ENCODE results near the gene LILRB1. TPM values are rescaled to one million over a fixed set of nuclear protein-coding genes. Genes with fewer than 3 reads are reported as not detected.
A peak's percentile ranks its signal among the peaks of the same experiment; 100 is the strongest.

Gene LILRB1
- total and polyA plus RNA-seq, 8 donors: 1.2 to 47.3 (median 1.6) TPM

- Histone ChIP-seq H3K27me3 (peaks cover 0 to 24% of the 10 kb centered on the region in 2 donors), H3K27ac (peak overlapping the region in 1 of 2 donors; percentile 76), H3K4me3 (no peak overlapping the region), H3K36me3 (no peaks in the 10 kb centered on the region), H3K9me3 (peaks cover 0 to 6% of the 10 kb centered on the region in 2 donors), H3K4me1 (peaks cover 0 to 19% of the 10 kb centered on the region in 2 donors)
- intact Hi-C loops (cut with DNase I): no loop called here
- ATAC-seq: no peak
- DNase-seq: no peak
- TF ChIP-seq CTCF (IDR thresholded peaks at IDR 0.05): no peak
These were observed 21.5 kb upstream of the LILRB1 start for GRCh38 chr19:54608792-54609191.

- peaks cover 0 to 19% of the 10 kb centered on the region in 2 donors for H3K4me1 ChIP-seq
- H3K27me3 ChIP-seq: peaks cover 0 to 24% of the 10 kb centered on the region in 2 donors
- H3K9me3 ChIP-seq: peaks cover 0 to 6% of the 10 kb centered on the region in 2 donors
- H3K4me3 ChIP-seq: no peak overlapping the region
- H3K36me3 ChIP-seq: no peaks in the 10 kb centered on the region
- intact Hi-C loops (cut with DNase I): no loop called here
- ATAC-seq (no peak), DNase-seq (no peak)
- TF ChIP-seq CTCF (IDR thresholded peaks at IDR 0.05): no peak
- H3K27ac ChIP-seq: peak overlapping the region in 1 of 2 donors; percentile 76
These were observed 20.9 kb upstream of the LILRB1 start for GRCh38 chr19:54609356-54609791.

- DNase-seq: no peak
- Histone ChIP-seq H3K4me3 (no peak overlapping the region), H3K27ac (no peak overlapping the region), H3K27me3 (peaks cover 0 to 9% of the 10 kb centered on the region in 2 donors), H3K9me3 (no peaks in the 10 kb centered on the region), H3K36me3 (no peaks in the 10 kb centered on the region), H3K4me1 (peaks cover 0 to 19% of the 10 kb centered on the region in 2 donors)
- no peak for TF ChIP-seq CTCF (IDR thresholded peaks at IDR 0.05)
- ATAC-seq: no peak
- intact Hi-C loops (cut with DNase I): no loop called here
These were observed 17.9 kb upstream of the LILRB1 start for GRCh38 chr19:54612428-54612827.

- ATAC-seq (no peak), DNase-seq (no peak)
- no peak overlapping the region for H3K27ac ChIP-seq
- H3K4me3 ChIP-seq: no peak overlapping the region
- H3K4me1 ChIP-seq: peaks cover 0 to 9% of the 10 kb centered on the region in 2 donors
- intact Hi-C loops (cut with DNase I): no loop called here
- H3K27me3 ChIP-seq: no peaks in the 10 kb centered on the region
- H3K36me3 ChIP-seq: no peaks in the 10 kb centered on the region
- no peak for TF ChIP-seq CTCF (IDR thresholded peaks at IDR 0.05)
- H3K9me3 ChIP-seq: no peaks in the 10 kb centered on the region
These were observed 15.6 kb upstream of the LILRB1 start for GRCh38 chr19:54614726-54615125.

GRCh38 chr19:54616057-54616456 is 14.2 kb upstream of the LILRB1 start:
- Histone ChIP-seq H3K4me1 (peaks cover 0 to 9% of the 10 kb centered on the region in 2 donors), H3K9me3 (no peaks in the 10 kb centered on the region), H3K4me3 (no peak overlapping the region), H3K36me3 (no peaks in the 10 kb centered on the region), H3K27ac (no peak overlapping the region), H3K27me3 (no peaks in the 10 kb centered on the region)
- intact Hi-C loops (cut with DNase I): no loop called here
- no peak for ATAC-seq
- no peak for TF ChIP-seq CTCF (IDR thresholded peaks at IDR 0.05)
- DNase-seq: no peak

Measured in left lung (tissue), 10 donors.